ENCODE data around the gene PAX2. TPM values are rescaled to one million over a fixed set of nuclear protein-coding genes. Genes with fewer than 3 reads are reported as not detected.

PAX2 gene
- total RNA-seq, 1 experiment from 2014 or later, result not detected

- DNase-seq (ENCODE audit: low read depth), result no peak
Measured at GRCh38 chr10:100724531-100725027, 20.8 kb upstream of the PAX2 start.

- DNase-seq (ENCODE audit: low read depth), result no peak
Measured at GRCh38 chr10:100725071-100725471, 20.3 kb upstream of the PAX2 start.

- no peak for DNase-seq (ENCODE audit: low read depth)
Measured at GRCh38 chr10:100725869-100726426, 19.4 kb upstream of the PAX2 start.

GRCh38 chr10:100727808-100728207 lies 17.6 kb upstream of the PAX2 start:
- DNase-seq (ENCODE audit: low read depth), result no peak

GRCh38 chr10:100728928-100729861 lies 16.2 kb upstream of the PAX2 start:
- DNase-seq (ENCODE audit: low read depth), result no peak

GRCh38 chr10:100729862-100730724 lies 15.3 kb upstream of the PAX2 start:
- DNase-seq (ENCODE audit: low read depth), result no peak

GRCh38 chr10:100730725-100731406 lies 14.5 kb upstream of the PAX2 start:
- DNase-seq (ENCODE audit: low read depth), result no peak

- no peak for DNase-seq (ENCODE audit: low read depth)
Measured at GRCh38 chr10:100731407-100732240, 13.8 kb upstream of the PAX2 start.

- no peak for DNase-seq (ENCODE audit: low read depth)
Measured at GRCh38 chr10:100732241-100732596, 13.2 kb upstream of the PAX2 start.

- no peak for DNase-seq (ENCODE audit: low read depth)
Measured at GRCh38 chr10:100733329-100733728, 12.1 kb upstream of the PAX2 start.

GRCh38 chr10:100734295-100735086 lies 10.9 kb upstream of the PAX2 start:
- no peak for DNase-seq (ENCODE audit: low read depth)

- DNase-seq (ENCODE audit: low read depth), result no peak
Measured at GRCh38 chr10:100735087-100735336, 10.4 kb upstream of the PAX2 start.

- DNase-seq (ENCODE audit: low read depth), result no peak
Measured at GRCh38 chr10:100735337-100736143, 9.8 kb upstream of the PAX2 start.

GRCh38 chr10:100736144-100736808 lies 9.1 kb upstream of the PAX2 start:
- DNase-seq (ENCODE audit: low read depth), result no peak

GRCh38 chr10:100736809-100737354 lies 8.5 kb upstream of the PAX2 start:
- DNase-seq (ENCODE audit: low read depth), result no peak

- DNase-seq (ENCODE audit: low read depth), result no peak
Measured at GRCh38 chr10:100737355-100738054, 7.9 kb upstream of the PAX2 start.

- no peak for DNase-seq (ENCODE audit: low read depth)
Measured at GRCh38 chr10:100738055-100738827, 7.1 kb upstream of the PAX2 start.
